HCT116 (cell line): ENCODE measurements around the gene PEAK1.

Experiments
- CTCF ChIP-seq, 3 experiments: fragments of 200-600 bp in 1 of 3; sonication (generic) in 1 of 3; IDR thresholded peaks in 2 of 3; conservative IDR thresholded peaks in 1 of 3; 2 replicates each; pipeline ENCODE4 v1.5.1; 2012 to 2017; ENCODE audit warnings: low read depth in 2 of 3, low read length in 2 of 3, antibody characterized with exemption in 1 of 3, borderline replicate concordance in 1 of 3, control low read depth in 1 of 3, mild to moderate bottlenecking in 1 of 3, mixed read lengths in 1 of 3, mixed run types in 1 of 3, moderate library complexity in 1 of 3; ENCODE audit not compliant: insufficient read depth in 1 of 3
- EGR1 ChIP-seq: IDR thresholded peaks from 2 replicates; pipeline ENCODE4 v1.6.1; 2012; ENCODE audit warnings: low read depth
- POLR2A ChIP-seq: IDR thresholded peaks from 2 replicates; pipeline ENCODE4 v1.7.0; 2011; ENCODE audit warnings: borderline replicate concordance; ENCODE audit not compliant: insufficient read depth, insufficient read length; ENCODE audit errors: extremely low read depth
- REST ChIP-seq: IDR thresholded peaks from 2 replicates; pipeline ENCODE4 v1.6.1; 2012; ENCODE audit warnings: low read depth
- SP1 ChIP-seq: IDR thresholded peaks from 2 replicates; pipeline ENCODE4 v1.6.1; 2012; ENCODE audit warnings: low read depth
- SRF ChIP-seq: IDR thresholded peaks from 2 replicates; pipeline ENCODE4 v1.6.1; 2012; ENCODE audit warnings: low read depth

GRCh38 chr15:77228828-77229227, 191.1 kb downstream of the PEAK1 start:
- TF ChIP-seq EGR1 (no peak), CTCF (IDR thresholded peaks at IDR 0.05 in 2 of 3, conservative IDR thresholded peaks at IDR 0.05 in 1 of 3; ENCODE audit: borderline replicate concordance in 1 of 3, insufficient read depth in 1 of 3, low read depth in 2 of 3, low read length in 2 of 3) (no peak), POLR2A (no peak), SRF (no peak), REST (no peak), SP1 (no peak)
